ENCODE measurements around the gene FOLR2.
"Not testable (repeated sequence)": the region's sequence is repeated elsewhere in the genome, so short reads cannot be mapped to it uniquely, and the experiment has no call there.

Gene FOLR2

GRCh38 chr11:72243173-72244059 lies 26.8 kb downstream of the FOLR2 start:
- no peak for DNase-seq

GRCh38 chr11:72244060-72244360 lies 27.4 kb downstream of the FOLR2 start, which contains the start of gene PHOX2A:
Gene PHOX2A (minus strand): TSS chr11:72244176. CDS start chr11:72244004, 172 bp downstream.
- no peak for DNase-seq

- DNase-seq: no peak
Measured at GRCh38 chr11:72244361-72245262, 28.0 kb downstream of the FOLR2 start.

GRCh38 chr11:72245263-72245816 lies 28.7 kb downstream of the FOLR2 start:
- DNase-seq: no peak

- DNase-seq: no peak
Measured at GRCh38 chr11:72247584-72247983, 31.0 kb downstream of the FOLR2 start.

GRCh38 chr11:72249961-72250360 lies 33.4 kb downstream of the FOLR2 start:
- no peak for DNase-seq

- no peak for DNase-seq
Measured at GRCh38 chr11:72250661-72251464, 34.3 kb downstream of the FOLR2 start.

- DNase-seq: no peak
Measured at GRCh38 chr11:72251614-72252013, 35.0 kb downstream of the FOLR2 start.

GRCh38 chr11:72253392-72253791 lies 36.8 kb downstream of the FOLR2 start:
- no peak for DNase-seq

- DNase-seq: no peak
Measured at GRCh38 chr11:72254299-72254993, 37.9 kb downstream of the FOLR2 start.

GRCh38 chr11:72257570-72257969 lies 41.0 kb downstream of the FOLR2 start:
- no peak for DNase-seq

GRCh38 chr11:72259490-72259889 lies 42.9 kb downstream of the FOLR2 start:
- no peak for DNase-seq

- no peak for DNase-seq
Measured at GRCh38 chr11:72260574-72260973, 44.0 kb downstream of the FOLR2 start.

GRCh38 chr11:72263361-72263760 lies 46.8 kb downstream of the FOLR2 start:
- no peak for DNase-seq

- no peak for DNase-seq
Measured at GRCh38 chr11:72265951-72266350, 49.4 kb downstream of the FOLR2 start.

- not testable (repeated sequence) for DNase-seq
Measured at GRCh38 chr11:72266960-72267359, 50.4 kb downstream of the FOLR2 start.

- DNase-seq: no peak
Measured at GRCh38 chr11:72267956-72268617, 51.5 kb downstream of the FOLR2 start.
